ENCODE measurements around the gene ZNF230. TPM values are rescaled to one million over a fixed set of nuclear protein-coding genes. Genes with fewer than 3 reads are reported as not detected.

Gene ZNF230
- total and polyA plus RNA-seq, 8 donors = 0.79 to 2.9 (median 2.0) TPM

DNA sequence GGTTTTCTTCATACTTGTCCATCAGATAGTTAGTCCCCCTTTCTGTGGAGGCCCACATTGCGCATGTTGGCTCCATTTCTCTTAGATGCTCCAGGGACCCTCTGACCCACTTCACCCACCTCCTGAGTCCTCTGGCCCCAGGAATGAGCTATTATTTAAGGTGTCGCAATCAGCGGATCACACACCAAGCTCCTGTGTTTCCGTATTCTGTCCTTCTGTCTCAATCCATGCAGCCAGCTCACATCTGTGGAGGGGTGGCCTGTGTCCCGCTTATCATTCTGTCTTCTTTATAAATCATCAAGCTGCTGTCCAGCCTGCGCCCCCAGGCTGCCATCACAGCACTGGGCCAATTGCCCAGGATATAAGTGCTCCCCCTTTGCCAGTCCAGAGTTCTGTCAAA is 4.7 kb downstream of the ZNF230 start:
- H3K27ac ChIP-seq = no peak overlapping the region
- no peak overlapping the region for H3K4me3 ChIP-seq
- H3K9me3 ChIP-seq = peaks cover 0 to 14% (median 0%) of the 10 kb centered on the region in 4 donors
- TF ChIP-seq, protein P1, sequence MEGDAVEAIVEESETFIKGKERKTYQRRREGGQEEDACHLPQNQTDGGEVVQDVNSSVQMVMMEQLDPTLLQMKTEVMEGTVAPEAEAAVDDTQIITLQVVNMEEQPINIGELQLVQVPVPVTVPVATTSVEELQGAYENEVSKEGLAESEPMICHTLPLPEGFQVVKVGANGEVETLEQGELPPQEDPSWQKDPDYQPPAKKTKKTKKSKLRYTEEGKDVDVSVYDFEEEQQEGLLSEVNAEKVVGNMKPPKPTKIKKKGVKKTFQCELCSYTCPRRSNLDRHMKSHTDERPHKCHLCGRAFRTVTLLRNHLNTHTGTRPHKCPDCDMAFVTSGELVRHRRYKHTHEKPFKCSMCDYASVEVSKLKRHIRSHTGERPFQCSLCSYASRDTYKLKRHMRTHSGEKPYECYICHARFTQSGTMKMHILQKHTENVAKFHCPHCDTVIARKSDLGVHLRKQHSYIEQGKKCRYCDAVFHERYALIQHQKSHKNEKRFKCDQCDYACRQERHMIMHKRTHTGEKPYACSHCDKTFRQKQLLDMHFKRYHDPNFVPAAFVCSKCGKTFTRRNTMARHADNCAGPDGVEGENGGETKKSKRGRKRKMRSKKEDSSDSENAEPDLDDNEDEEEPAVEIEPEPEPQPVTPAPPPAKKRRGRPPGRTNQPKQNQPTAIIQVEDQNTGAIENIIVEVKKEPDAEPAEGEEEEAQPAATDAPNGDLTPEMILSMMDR (IDR thresholded peaks at IDR 0.05) = no peak
- WGBS, 2 donors = 97 to 98% methylated on average over 6 of the region's 6 CpGs
- no peak for FAIRE-seq
- peaks cover 19 to 47% (median 25%) of the 10 kb centered on the region in 3 donors for H3K36me3 ChIP-seq
- no peak for DNase-seq
- ATAC-seq = no peak
- intact Hi-C loops (cut with DNase I) = no loop called here
- no peaks in the 10 kb centered on the region for H3K27me3 ChIP-seq
- peaks cover 0 to 8% (median 0%) of the 10 kb centered on the region in 3 donors for H3K4me1 ChIP-seq

DNA sequence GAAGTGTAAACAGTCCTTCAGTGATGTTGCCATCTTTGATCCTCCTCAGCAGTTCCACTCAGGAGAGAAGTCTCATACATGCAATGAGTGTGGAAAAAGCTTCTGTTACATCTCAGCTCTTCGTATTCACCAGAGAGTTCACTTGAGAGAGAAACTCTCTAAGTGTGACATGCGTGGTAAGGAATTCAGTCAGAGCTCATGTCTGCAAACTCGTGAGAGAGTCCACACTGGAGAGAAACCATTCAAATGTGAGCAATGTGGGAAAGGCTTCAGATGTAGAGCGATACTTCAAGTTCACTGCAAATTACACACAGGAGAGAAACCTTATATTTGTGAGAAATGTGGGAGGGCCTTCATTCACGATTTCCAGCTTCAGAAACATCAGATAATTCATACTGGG is 7.7 kb downstream of the ZNF230 start:
- Histone ChIP-seq H3K27me3 (no peaks in the 10 kb centered on the region), H3K36me3 (peaks cover 19 to 47% (median 25%) of the 10 kb centered on the region in 3 donors), H3K4me3 (no peak overlapping the region), H3K9me3 (peaks cover 0 to 14% (median 0%) of the 10 kb centered on the region in 4 donors), H3K27ac (no peak overlapping the region), H3K4me1 (no peaks in the 10 kb centered on the region)
- DNase-seq = no peak
- FAIRE-seq = no peak
- intact Hi-C loops (cut with DNase I) = no loop called here
- TF ChIP-seq, protein P1 (IDR thresholded peaks at IDR 0.05) = no peak
- WGBS, 2 donors = 92 to 95% methylated on average over 5 of the region's 5 CpGs
- no peak for ATAC-seq

DNA sequence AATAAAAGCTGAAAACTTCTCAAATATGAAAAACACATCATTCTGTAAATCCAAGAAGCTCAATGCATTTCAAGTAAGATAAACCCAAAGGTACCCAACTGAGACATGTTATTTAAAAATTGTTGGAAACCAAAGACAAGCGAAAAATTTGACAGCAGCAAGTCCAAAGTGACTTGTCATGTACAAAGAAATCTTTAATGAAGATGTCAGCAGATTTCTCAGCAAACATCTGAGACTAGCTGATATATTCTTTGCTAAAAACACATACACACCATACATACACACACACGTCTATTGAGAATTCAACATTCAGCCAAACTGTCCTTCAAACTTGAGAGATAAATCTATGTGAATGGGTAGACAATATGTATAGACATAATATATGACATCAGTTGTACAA is 16.7 kb downstream of the ZNF230 start:
- H3K27ac ChIP-seq = no peak overlapping the region
- no peak for FAIRE-seq
- no peak overlapping the region for H3K4me3 ChIP-seq
- ATAC-seq = no peak
- TF ChIP-seq, protein P1 (IDR thresholded peaks at IDR 0.05) = no peak
- H3K4me1 ChIP-seq = no peaks in the 10 kb centered on the region
- intact Hi-C loops (cut with DNase I) = no loop called here
- no peaks in the 10 kb centered on the region for H3K9me3 ChIP-seq
- no peaks in the 10 kb centered on the region for H3K27me3 ChIP-seq
- no peaks in the 10 kb centered on the region for H3K36me3 ChIP-seq
- DNase-seq = no peak
- 24 to 26% methylated on average over 2 of the region's 2 CpGs for WGBS, 2 donors

DNA sequence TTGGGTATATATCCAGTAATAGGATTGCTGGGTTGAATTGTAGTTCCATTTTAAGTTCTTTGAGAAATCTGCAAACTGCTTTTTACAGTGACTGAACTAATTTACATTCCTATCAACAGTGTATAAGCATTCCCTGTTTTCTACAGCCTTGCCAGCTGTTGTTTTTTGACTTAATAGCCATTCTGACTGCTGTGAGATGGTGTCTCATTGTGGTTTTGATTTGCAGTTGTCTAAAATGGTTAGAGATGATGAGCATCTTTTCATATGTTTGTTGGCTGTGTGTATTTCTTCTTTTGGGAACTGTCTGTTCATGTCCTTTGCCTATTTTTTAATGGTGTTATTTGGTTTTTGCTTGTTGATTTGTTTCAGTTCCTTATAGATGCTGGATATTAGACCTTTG is 18.5 kb downstream of the ZNF230 start:
- FAIRE-seq (no peak), DNase-seq (no peak), ATAC-seq (no peak)
- Histone ChIP-seq H3K27ac (no peak overlapping the region), H3K27me3 (no peaks in the 10 kb centered on the region), H3K4me3 (no peak overlapping the region), H3K4me1 (peaks cover 0 to 8% (median 0%) of the 10 kb centered on the region in 3 donors), H3K36me3 (no peaks in the 10 kb centered on the region), H3K9me3 (no peaks in the 10 kb centered on the region)
- TF ChIP-seq, protein P1 (IDR thresholded peaks at IDR 0.05) = no peak
- intact Hi-C loops (cut with DNase I) = no loop called here

DNA sequence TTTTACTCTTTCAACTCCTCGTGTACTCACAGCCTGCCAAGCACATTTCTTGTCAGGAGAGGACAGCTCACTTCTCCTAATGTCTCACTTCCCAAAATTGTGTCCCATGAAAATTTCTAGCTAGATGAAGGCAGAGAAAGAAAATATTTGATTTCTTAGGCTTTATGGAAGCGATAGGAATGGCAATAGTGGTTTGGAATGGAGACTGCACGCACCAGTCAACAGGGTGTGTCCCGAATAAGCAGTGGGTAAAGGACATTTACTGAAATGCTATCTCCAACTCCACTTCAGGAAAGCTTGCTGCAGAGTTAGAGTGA is 22.1 kb downstream of the ZNF230 start:
- no peak for FAIRE-seq

More for the DNA sequence above, 22.1 kb downstream of the ZNF230 start:
- Histone ChIP-seq H3K4me3 (peak overlapping the region; percentile 49 to 81 (median 58)), H3K4me1 (peaks cover 0 to 8% (median 0%) of the 10 kb centered on the region in 3 donors), H3K27me3 (no peaks in the 10 kb centered on the region), H3K36me3 (peaks cover 0 to 29% (median 7%) of the 10 kb centered on the region in 3 donors), H3K9me3 (peaks cover 0 to 5% (median 0%) of the 10 kb centered on the region in 4 donors), H3K27ac (no peak overlapping the region)
- TF ChIP-seq, protein P1 (IDR thresholded peaks at IDR 0.05) = no peak
- DNase-seq (no peak), ATAC-seq (no peak)
- 40 to 41% methylated on average over 4 of the region's 4 CpGs for WGBS, 2 donors
- intact Hi-C loops (cut with DNase I) = no loop called here
